IPS-11a (cell line): ENCODE results near the gene TRA2B.
A peak's percentile ranks its signal among the peaks of the same experiment; 100 is the strongest.

ENCODE experiments used
- H3K4me3 ChIP-seq: one replicate; pipeline ENCODE4 v1.5.1; 2013; ENCODE audit warnings: low read depth, low read length, control low read depth

Gene TRA2B

DNA sequence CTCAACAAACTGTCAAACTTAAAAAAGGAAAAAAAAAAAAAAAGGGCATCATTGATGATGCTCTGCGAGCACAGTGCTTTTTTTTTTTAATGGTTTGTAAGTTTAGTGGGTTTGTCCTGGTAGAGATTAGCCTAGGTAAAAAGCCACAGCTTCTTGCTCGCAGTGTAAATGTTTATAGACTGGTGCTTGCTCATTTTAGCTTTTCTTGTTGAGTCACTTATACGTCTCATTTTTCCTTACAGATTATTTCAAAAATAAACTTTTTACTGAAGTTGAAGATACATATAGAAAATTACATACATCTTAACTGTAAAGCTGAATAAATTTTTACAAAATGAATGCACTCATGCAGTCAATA, 16.5 kb upstream of the TRA2B start:
- H3K4me3 ChIP-seq, result no peak overlapping the region

DNA sequence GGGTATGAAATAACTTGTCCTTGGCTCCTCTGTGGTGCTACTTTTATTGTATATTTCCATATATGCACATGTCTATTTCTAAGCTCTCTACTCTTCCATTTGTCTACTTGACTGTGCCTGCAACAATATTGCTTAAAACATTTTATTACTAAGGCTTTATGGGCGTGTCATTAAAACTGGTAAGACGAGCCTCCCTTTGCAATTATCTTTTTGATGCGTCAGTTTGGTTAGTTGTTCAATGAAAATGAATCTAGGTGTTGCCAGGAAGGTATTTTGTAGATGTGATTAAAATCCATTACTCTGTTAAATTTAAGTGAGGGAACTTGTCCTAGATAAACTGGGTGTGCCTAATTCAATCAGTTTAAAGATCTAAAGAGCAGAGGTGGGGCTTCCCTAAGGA, 12.9 kb upstream of the TRA2B start:
- no peak overlapping the region for H3K4me3 ChIP-seq

DNA sequence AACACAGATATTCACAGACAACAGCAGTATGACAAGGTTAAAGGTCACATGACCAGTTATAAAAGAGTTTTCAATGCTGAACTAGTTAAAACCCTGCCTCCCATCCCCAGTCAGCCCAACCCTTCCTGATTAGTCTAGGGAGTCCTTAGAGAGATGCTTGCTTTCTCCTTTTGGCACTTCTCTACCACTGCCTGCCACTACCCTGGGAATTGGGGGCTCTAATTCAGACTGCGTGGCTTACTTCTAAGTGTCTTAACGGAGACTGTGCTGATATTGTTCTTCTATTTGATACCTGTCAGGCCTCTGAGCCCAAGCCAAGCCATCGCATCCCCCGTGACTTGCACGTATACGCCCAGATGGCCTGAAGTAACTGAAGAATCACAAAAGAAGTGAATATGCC, 11.7 kb upstream of the TRA2B start:
- H3K4me3 ChIP-seq, result no peak overlapping the region

DNA sequence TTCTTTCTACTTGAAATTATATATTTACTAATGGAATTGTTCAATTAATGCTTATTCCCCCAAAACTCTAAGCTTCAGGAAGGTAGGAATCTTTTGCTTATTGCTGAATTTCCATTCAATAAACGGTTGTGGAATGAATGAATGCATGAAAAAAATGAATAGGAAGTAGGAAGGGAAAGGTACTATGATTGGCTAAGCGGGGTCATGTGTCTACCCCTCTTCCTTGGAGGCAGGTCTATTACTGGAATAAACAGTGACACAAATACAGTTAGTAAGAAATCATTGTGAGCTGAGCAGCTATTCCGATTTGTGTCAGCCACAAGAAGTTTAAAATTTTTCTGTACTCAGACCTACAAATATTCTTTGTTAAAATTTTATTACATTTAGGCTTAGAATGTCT, 10.5 kb upstream of the TRA2B start:
- H3K4me3 ChIP-seq, result no peak overlapping the region

DNA sequence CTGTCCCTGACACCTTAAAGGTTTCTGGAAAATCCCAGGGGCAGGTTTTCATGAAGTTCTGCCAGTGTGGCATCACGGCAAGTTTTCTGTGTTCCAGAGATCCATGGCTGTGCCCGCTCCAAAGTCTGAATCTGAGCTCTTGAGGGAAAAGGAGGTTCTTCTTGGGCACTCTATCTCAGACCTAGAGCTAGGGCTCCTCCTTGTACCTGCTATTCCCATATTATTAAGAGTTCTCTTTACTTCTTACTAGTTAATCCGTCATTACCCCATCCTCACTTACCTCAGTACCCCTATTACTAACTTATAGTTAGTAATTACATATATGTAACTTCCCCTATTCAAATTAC, 5.9 kb upstream of the TRA2B start:
- H3K4me3 ChIP-seq, result no peak overlapping the region

DNA sequence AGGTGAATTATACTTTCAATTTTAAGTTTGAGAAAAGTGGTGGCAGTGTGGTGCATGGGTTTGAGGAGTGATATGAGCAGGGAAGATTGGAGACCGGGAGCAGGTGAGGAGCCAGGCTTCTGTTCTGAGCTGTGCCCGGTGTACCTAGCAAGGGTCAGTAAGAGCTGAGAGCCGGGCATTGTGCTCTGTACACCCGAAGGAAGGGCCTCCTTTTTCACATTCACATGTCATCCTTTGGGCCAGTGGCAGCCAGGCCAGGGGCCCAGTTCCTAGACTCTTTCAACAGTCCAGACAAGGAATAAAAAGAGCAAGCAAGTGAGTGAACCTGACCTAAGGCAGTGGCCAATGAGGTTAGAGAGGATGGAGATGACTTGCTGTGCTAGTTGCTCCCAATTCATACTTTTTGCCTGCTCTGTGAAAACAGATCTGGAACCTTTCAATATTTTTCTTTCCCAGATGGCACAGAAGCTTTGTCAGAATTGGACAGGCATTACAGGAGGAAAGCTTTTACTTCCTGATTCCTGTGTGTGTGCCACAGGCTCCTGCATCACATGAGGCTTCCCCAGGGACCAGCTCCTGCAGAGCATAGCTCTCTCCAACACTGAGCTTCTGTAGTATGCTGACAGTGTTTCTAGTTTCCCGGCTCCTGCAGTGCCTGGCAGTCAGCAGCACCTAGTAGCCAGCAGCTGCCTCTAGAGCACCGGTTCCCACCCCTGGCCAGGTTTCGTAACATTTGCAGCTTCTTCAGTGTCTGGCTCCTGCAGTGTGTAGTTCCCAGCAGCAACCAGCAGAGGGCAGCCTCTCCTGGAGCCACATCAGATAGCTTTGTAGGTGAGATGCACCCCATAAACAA, 5.3 kb upstream of the TRA2B start:
- H3K4me3 ChIP-seq, result no peak overlapping the region

DNA sequence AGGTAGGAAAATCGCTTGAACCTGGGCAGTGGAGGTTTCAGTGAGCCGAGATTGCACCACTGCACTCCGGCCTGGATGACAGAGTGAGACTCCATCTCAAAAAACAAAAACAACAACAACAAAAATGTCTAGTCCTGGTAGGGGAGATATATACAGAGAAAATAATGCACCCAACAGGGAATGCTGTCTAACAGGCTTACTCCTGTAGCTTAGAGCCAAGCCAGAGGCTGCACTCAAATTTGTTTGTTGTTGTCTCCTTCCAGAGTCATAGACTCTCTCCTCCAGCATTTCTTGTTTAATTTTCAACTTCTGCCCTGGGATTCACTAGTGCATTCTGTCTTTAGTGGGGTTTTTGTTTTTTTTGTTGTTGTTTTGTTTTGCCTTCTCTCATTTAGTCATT, 4.6 kb upstream of the TRA2B start:
- no peak overlapping the region for H3K4me3 ChIP-seq

DNA sequence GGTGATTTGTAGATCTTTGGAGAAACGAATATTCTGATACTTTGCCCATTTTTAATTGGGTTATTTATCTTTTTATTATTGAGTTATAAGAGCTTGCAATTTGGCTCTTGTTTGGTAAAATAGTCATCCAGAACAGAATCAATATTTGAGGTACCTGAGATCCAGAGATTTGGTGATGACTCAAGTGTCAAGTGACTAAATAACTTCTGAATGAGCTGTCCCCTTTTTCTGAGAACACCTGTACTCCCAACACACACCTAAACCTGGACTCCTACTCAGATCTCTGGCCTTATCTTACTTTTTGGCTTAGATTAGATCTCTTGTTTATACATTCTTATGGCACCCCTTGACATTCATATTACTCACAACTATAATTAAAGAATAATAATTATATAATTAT, 3.1 kb upstream of the TRA2B start:
- no peak overlapping the region for H3K4me3 ChIP-seq

DNA sequence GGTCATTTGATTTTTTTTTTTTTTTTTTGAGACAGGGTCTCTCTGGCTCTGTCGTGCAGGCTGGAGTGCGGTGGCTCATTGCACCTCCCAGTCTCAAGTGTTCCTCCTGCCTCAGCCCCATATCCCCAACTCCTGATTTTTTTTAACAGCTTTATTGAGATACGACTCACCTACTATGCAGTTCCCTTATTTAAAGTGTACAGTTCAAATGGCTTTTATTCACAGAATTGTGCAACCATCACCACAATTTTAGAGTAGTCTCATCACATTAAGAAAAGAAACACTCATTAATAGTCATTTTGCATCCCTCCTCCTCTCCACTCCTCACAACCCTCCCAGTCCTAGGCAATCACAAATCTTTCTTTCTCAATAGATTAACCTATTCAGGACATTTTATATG, 1.9 kb upstream of the TRA2B start:
- H3K4me3 ChIP-seq, result no peak overlapping the region

DNA sequence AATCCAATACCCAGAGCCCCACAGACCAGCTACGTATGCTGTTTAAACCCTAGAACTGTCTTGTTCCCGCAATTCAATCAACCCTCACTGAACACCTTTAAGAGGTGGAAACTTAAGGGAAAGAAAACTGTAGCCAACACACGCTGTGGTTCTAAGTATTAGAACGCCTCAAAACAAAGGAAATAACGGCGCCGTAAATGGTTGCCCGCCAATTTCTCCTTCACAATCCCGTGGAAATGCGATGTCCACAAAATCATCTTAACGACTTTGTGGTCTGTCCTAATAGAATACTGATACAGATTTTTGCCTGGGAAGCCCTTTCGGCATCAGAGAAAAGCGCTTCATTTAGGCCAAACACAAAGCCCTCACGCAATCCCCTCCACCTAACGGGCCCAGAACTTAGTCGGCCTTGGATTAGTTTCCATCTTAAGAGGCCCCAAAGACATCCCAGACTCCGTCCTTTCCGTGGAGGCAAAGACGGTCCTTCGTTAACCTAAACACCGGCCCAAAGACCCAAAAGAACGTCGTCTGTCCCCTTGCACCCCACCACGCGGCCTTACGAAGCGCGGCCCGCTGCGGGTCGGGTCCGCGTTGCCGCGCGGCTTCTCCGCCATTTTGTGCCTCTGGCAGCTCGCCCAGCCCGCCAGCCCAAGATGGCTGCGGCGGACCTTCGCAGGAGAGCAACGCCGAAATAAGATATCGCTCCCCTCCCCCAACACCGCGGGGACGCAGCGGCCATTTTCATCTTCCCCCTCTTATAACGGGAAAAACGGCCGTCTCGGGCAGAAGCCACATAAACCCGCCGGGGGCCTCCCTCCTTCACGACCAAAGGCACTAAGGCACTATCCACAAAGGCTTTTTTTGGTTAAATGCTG, 763 bp downstream of the TRA2B start:
- peak overlapping the region; percentile 100 for H3K4me3 ChIP-seq

DNA sequence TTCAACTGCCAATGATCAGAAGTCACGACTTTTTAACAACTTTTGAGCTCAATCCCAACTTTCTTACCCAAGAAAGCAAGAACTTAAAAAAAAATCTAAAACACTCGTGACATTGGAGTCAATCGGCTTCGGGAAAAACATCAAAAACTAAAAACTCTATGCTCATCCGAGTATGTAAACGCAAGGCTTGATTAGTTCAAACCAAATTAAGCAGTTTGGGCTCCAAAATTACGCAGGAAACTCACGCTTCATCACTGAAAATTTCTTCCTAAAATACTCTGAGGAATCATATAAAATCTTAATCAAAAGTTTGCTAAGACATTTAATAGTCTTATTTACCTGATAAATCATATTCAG, 1.6 kb downstream of the TRA2B start:
- peak overlapping the region; percentile 100 for H3K4me3 ChIP-seq

DNA sequence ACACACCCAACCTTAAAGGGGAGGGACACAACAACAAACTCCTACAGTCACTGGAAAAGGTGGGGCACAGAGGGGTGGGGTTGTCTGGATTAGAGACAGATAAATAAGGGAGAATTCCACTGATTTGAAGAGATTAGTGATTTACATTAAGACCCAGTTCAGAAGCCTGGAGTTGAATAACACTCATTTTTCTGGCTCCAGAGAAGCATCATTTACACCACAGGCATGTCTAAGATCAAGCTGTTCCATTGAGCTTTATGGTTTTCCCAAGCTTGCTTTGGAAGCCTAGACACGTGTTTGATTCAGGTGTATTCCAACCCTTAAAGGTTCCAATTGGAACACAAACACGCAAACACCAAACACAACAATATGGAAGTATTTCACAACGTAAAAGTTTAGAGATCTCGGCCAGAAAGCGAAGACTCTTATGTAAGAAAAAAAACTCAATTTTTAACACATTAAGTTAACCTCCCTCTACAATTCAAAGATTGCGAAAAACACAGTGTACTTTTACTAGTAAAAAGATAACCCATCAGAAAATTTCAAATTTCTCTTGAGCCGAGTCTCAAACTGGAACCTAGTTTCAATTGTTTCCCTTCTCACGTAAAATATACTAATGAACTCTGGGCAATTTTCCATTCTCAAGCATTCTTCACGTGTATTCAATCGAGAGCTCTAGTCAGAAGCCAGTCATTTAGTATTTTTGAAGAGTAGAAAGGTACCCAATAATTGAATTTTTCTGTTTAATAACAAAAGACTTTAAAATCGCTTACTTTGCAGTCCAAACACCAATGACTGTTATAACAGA, 2.1 kb downstream of the TRA2B start:
- peak overlapping the region; percentile 100 for H3K4me3 ChIP-seq

DNA sequence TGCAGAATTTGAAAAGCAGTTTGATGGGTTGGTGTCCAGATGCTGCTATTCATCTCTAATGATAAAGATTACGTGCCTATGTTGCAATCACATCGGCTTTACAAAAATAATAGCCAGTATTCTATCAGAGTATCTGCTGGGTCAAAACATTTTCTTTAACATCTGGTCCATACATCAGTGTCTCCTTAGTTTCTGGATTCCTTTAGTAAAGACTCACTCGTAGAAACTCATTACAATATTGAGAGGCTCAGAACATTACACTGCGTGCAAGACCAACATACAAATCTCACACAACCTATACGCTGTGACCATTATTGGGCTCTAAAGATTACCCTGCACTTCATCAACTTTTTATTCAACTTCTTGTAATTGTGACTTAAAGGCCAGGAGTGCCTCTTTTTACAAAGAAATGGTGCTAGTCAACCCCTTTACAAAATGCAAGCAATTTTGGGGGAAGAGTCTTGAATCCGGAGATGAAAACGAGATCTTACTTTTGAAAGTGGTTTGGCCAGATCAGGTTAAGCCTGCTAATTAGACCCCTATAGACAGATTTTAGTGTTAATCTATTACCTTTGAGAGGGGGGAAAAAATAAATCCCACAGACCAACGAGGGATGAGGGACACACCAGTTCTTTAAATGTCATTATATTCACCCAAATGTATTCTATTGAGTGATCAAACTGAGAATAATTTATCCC, 2.9 kb downstream of the TRA2B start:
- peak overlapping the region; percentile 100 for H3K4me3 ChIP-seq

DNA sequence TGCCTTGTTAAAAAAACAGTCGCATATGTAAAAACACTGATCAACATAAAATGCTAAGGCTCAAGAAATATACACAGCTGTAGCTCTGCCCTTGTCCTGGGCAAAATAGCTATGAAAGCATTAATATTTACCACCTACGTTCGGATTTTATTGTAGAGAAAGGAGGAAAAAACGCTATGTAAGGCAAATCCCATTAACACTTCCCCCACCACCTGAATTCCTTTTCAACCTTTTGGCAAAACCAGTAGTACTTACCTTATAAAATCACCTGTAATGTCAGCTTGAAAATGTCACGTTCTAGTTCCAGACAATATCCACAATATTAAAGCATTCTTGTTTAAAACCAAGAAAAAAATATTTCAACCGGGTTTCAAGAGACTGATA, 3.6 kb downstream of the TRA2B start:
- peak overlapping the region; percentile 100 for H3K4me3 ChIP-seq

DNA sequence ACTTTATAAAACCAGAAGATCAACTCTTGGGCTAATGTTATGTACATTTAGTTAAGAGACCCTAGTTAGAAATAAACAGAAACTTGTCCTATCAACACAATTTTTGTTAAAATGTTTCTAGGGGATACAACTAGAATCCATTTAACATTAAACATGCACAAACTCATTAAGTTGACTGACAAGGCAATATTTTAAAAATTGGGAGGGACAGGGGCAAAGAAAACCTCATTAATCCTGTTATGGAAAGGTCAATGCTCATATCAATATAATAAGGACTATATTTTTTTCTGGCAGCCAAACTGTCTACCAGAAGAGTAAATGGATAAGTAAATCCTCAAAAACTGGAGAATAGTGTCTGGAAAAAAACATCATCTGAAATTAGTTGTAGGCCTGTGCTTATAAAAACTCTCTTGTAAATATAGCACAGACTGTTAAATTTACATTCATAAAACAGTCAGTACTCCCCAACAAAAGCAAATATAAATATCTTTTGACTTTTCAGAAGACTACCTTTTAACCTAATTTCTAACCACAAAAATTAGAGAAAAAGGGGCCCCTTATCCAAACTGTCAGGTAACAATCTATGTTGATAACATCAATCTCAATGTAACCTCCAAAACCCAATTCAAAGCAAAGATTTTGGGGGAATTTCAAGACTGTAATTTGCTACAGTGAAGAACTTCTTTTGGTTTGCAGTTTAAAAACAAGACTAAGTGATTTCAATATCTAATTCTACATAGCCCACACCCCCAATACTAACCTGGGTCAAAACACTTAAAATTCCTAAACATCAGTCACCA, 4.2 kb downstream of the TRA2B start:
- H3K4me3 ChIP-seq, result peak overlapping the region; percentile 100

DNA sequence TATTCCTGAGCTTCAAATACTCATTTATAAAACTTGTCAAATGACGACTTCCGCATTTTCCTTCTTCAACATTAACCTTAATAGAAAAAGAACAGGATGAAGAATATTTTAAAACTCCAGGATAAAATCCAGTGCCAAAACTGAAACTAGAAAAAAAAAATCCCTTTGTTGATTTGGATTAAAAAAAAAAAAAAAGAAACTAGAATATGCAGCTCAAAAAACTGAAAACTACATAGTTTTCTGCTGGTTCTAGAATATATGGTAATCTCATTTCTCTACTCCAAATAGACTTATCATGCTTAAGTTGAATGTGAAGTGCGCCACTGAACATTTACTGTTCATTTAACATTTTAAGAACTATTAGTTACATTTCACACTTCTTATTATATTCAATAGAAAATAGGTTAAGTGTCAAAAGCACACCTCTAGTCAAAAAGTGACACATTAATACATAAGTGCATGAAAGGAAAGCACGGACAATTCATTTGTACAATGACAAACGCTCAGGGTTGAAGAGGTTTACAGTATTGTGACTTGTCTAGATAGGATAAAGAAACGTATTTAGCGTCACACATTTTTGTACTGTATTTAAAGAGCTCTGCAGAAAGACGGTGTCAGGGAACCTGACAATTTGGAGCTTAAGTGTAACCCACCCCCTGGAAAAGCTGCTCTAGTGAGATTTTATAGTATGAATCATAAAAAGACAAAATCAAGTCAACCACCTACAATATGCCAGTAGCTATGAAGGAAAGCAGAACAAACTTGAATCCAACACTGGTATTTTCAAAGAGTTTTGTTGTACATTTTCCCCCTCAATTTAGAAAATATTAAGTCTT, 5.8 kb downstream of the TRA2B start:
- no peak overlapping the region for H3K4me3 ChIP-seq

DNA sequence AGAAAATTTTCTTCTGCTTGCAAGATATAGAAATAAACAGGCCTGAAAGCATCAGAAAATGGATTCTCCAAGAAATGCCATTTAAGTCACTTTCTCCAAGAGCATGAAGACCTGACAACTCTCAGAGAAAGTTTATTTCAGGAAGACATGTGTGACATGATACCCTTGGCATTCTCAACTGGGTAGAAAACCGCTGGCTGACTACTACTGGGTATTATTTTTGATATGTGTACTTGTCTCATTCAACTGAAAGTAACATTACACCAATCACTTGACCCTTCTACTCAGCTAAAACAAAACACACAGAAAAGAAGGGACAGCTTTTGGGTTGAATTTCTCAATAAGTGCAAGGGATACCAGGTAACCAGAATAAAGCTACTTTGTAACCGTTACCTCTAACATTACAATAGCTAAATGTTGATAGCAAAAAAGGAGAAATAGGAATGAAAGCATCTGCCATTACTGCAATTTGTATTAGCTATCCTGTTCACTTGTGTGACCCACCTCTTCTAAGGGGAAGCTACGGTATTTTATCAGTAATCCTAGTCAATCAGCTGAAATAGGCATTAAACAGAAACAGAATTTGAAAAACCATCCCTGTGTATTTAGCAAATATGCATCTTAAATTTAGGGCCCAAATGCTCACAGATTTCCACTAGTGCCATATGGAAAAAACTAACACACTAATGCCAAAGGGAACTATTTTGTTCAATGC, 7.3 kb downstream of the TRA2B start:
- H3K4me3 ChIP-seq, result no peak overlapping the region
